IMR-90 (cell line): ENCODE measurements around the gene PERM1. TPM values are rescaled to one million over a fixed set of nuclear protein-coding genes. Genes with fewer than 3 reads are reported as not detected.
A peak's percentile ranks its signal among the peaks of the same experiment; 100 is the strongest.

Experiments
- ATAC-seq: fragments of 200-7000 bp; cut with Tn5 transposase; 2 replicates; pipeline ENCODE4 v1.9.1; 2020; ENCODE audit warnings: low read depth, mild to moderate bottlenecking, moderate library complexity
- BruUV-seq: library from RNA; stranded (reverse); fragments of 400-500 nt; replicated peaks from 2 replicates; lab custom pipeline; 2021; lab: Mats Ljungman, UMichigan
- CTCF ChIA-PET: fragments of 300-600 bp; formaldehyde crosslinking; extraction: SDS; loops from one replicate; lab custom pipeline; 2021; ENCODE audit warnings: antibody characterized with exemption; lab: Yijun Ruan, JAX
- POLR2A ChIA-PET: fragments of 300-600 bp; sonication (Branson Sonifier 250); formaldehyde crosslinking; loops from one replicate; lab custom pipeline; 2022; ENCODE audit warnings: antibody characterized with exemption; ENCODE audit not compliant: unreplicated experiment; lab: Charles Lee
- DNase-seq: peaks from one replicate; pipeline ENCODE4 v3.0.0; 2013
- H2AFZ ChIP-seq: replicated peaks from 2 replicates; pipeline ENCODE3; 2013; ENCODE audit warnings: low read length, mild to moderate bottlenecking; ENCODE audit not compliant: poor library complexity
- H2AK5ac ChIP-seq: 2 replicates; pipeline ENCODE4 v1.6.1; 2013; ENCODE audit warnings: low read depth, low read length, inconsistent platforms
- H2AK9ac ChIP-seq: replicated peaks from 2 replicates; pipeline ENCODE3; 2013; ENCODE audit warnings: mild to moderate bottlenecking, low read depth, low read length, moderate library complexity; ENCODE audit not compliant: poor library complexity
- H2BK120ac ChIP-seq: 2 replicates; pipeline ENCODE4 v1.6.1; 2013; ENCODE audit warnings: low read depth, low read length, inconsistent platforms
- H2BK15ac ChIP-seq: 3 replicates; pipeline ENCODE4 v1.6.1; 2013; ENCODE audit warnings: low read depth, low read length, inconsistent platforms
- H2BK20ac ChIP-seq: 2 replicates; pipeline ENCODE4 v1.6.1; 2013; ENCODE audit warnings: low read depth, mild to moderate bottlenecking, inconsistent platforms, low read length, moderate library complexity
- H2BK5ac ChIP-seq: 2 replicates; pipeline ENCODE4 v1.6.1; 2013; ENCODE audit warnings: mild to moderate bottlenecking, low read depth, low read length, inconsistent platforms; ENCODE audit not compliant: poor library complexity, severe bottlenecking
- H3K14ac ChIP-seq: replicated peaks from 2 replicates; pipeline ENCODE4 v1.6.1; 2013; ENCODE audit warnings: low read depth, low read length, inconsistent platforms
- H3K18ac ChIP-seq: 2 replicates; pipeline ENCODE4 v1.6.1; 2013; ENCODE audit warnings: low read depth, low read length, control low read depth
- H3K23ac ChIP-seq: 2 replicates; pipeline ENCODE4 v1.6.1; 2013; ENCODE audit warnings: low read depth, low read length, inconsistent platforms
- H3K27ac ChIP-seq: 2 replicates; pipeline ENCODE4 v1.5.1; 2013; ENCODE audit warnings: mild to moderate bottlenecking, control low read depth, low read length; ENCODE audit not compliant: insufficient read depth
- H3K27me3 ChIP-seq: 2 replicates; pipeline ENCODE4 v1.6.1; 2013; ENCODE audit warnings: low read length; ENCODE audit not compliant: control insufficient read depth, insufficient read depth
- H3K36me3 ChIP-seq: 2 replicates; pipeline ENCODE4 v1.6.1; 2013; ENCODE audit warnings: low read length, mixed read lengths; ENCODE audit not compliant: control insufficient read depth, insufficient read depth
- H3K4ac ChIP-seq: 2 replicates; pipeline ENCODE4 v1.6.1; 2013; ENCODE audit warnings: low read depth, low read length, inconsistent platforms
- H3K4me1 ChIP-seq: 2 replicates; pipeline ENCODE4 v1.6.1; 2013; ENCODE audit warnings: low read length, mixed read lengths; ENCODE audit not compliant: control insufficient read depth, insufficient read depth
- H3K4me2 ChIP-seq: 2 replicates; pipeline ENCODE4 v1.6.1; 2013; ENCODE audit warnings: low read depth, mild to moderate bottlenecking, control low read depth, low read length, moderate library complexity
- H3K4me3 ChIP-seq: 2 replicates; pipeline ENCODE4 v1.5.1; 2013; ENCODE audit warnings: low read depth, mild to moderate bottlenecking, control low read depth, low read length, moderate library complexity; ENCODE audit not compliant: insufficient read depth
- H3K56ac ChIP-seq: 2 replicates; pipeline ENCODE4 v1.6.1; 2013; ENCODE audit warnings: low read length, inconsistent platforms; ENCODE audit not compliant: insufficient read depth; ENCODE audit errors: extremely low read depth
- H3K79me1 ChIP-seq, 2 experiments: 2 replicates each; pipeline ENCODE4 v1.6.1; 2013; ENCODE audit warnings: low read length in 2 of 2, inconsistent platforms in 1 of 2, low read depth in 1 of 2
- H3K9ac ChIP-seq: 2 replicates; pipeline ENCODE4 v1.6.1; 2013; ENCODE audit warnings: low read depth, low read length, control low read depth
- H3K9me1 ChIP-seq: 2 replicates; pipeline ENCODE4 v1.6.1; 2013; ENCODE audit warnings: low read length, inconsistent platforms; ENCODE audit not compliant: insufficient read depth
- H3K9me3 ChIP-seq: 2 replicates; pipeline ENCODE4 v1.6.1; 2013; ENCODE audit warnings: low read length; ENCODE audit not compliant: control insufficient read depth, insufficient read depth
- H4K20me1 ChIP-seq: 2 replicates; pipeline ENCODE4 v1.6.1; 2013; ENCODE audit warnings: low read length, inconsistent platforms; ENCODE audit not compliant: insufficient read depth
- H4K5ac ChIP-seq: 2 replicates; pipeline ENCODE4 v1.6.1; 2013; ENCODE audit warnings: mild to moderate bottlenecking, low read depth, low read length, control low read depth
- H4K8ac ChIP-seq, 2 experiments: 2 replicates each; pipeline ENCODE4 v1.6.1; 2013; ENCODE audit warnings: low read depth in 2 of 2, low read length in 2 of 2, control low read depth in 1 of 2, inconsistent platforms in 1 of 2
- H4K91ac ChIP-seq: 2 replicates; pipeline ENCODE4 v1.6.1; 2013; ENCODE audit warnings: low read depth, low read length, inconsistent platforms; ENCODE audit not compliant: insufficient read depth
- CTCF ChIP-seq: conservative IDR thresholded peaks from 2 replicates; pipeline ENCODE4 v1.5.1; 2012; ENCODE audit warnings: mild to moderate bottlenecking, low read depth, low read length, improper control_type of control experiment
- RAD21 ChIP-seq: IDR thresholded peaks from 2 replicates; pipeline ENCODE4 v1.6.1; 2012; ENCODE audit warnings: low read length, improper control_type of control experiment
- WGBS, 2 experiments: methylation state at CpG; one replicate each; pipeline versions ENCODE4 v1.1.5 to v1.1.7; 2013; ENCODE audit warnings: missing lambda C conversion rate in 2 of 2; ENCODE audit not compliant: insufficient read length in 1 of 2; ENCODE audit errors: extremely low coverage in 2 of 2; 5-methylcytosine and 5-hydroxymethylcytosine counted together
- dilution Hi-C: fragments of 300-500 bp; cut with HindIII; formaldehyde crosslinking; loops from one replicate; pipeline ENCODE4 v1.14.3; 2018; ENCODE audit warnings: low sequenced_read_pairs; ENCODE audit not compliant: unreplicated experiment
- in situ Hi-C: fragments of 300-500 bp; cut with MboI; formaldehyde crosslinking; loops from 3 replicates; pipeline ENCODE4 v1.14.3; 2019; ENCODE audit warnings: low sequenced_read_pairs, inconsistent platforms, mixed read lengths
- intact Hi-C: fragments of 100-400 bp; cut with micrococcal nuclease; formaldehyde crosslinking; loops from 2 replicates; pipeline ENCODE4 v1.10.0; 2022
- microRNA-seq, 2 experiments: library from miRNA; stranded (forward) in 1 of 2; unstranded in 1 of 2; fragments of 10-50 nt in 1 of 2; fragments of <30 nt in 1 of 2; gene quantifications in 1 of 2; microRNA quantifications in 1 of 2; one replicate each; pipeline versions ENCODE3 to v1.1.0; 2013 to 2020; ENCODE audit not compliant: insufficient read depth in 1 of 2, insufficient read length in 1 of 2, unreplicated experiment in 1 of 2
- polyA plus RNA-seq, 3 experiments: library from polyadenylated mRNA; depleted of rRNA; stranded (reverse); fragments of >200 nt; gene quantifications; 2 replicates each; pipeline ENCODE4 v1.2.3, GENCODE V29; 2012; ENCODE audit warnings: low replicate concordance in 1 of 3
- small RNA-seq, 5 experiments: library from RNA; depleted of rRNA; stranded (forward); fragments of <200 nt; gene quantifications; one replicate each; pipeline ENCODE3, GENCODE V24; 2012
- total RNA-seq: library from RNA; depleted of rRNA; stranded (reverse); fragments of >200 nt; gene quantifications from 2 replicates; pipeline ENCODE4 v1.2.3, GENCODE V29; 2012; rRNA removed
- TF ChIP-seq, protein P1 (sequence below): fragments of 150-350 bp; IDR thresholded peaks from 2 replicates; pipeline ENCODE4 v1.6.1; 2016; ENCODE audit warnings: low read depth, mild to moderate bottlenecking, low read length, moderate library complexity, borderline replicate concordance

The PERM1 gene
- total and polyA plus RNA-seq, 2 of the 4 experiments (the other 2 are of a cell fraction): not detected

DNA sequence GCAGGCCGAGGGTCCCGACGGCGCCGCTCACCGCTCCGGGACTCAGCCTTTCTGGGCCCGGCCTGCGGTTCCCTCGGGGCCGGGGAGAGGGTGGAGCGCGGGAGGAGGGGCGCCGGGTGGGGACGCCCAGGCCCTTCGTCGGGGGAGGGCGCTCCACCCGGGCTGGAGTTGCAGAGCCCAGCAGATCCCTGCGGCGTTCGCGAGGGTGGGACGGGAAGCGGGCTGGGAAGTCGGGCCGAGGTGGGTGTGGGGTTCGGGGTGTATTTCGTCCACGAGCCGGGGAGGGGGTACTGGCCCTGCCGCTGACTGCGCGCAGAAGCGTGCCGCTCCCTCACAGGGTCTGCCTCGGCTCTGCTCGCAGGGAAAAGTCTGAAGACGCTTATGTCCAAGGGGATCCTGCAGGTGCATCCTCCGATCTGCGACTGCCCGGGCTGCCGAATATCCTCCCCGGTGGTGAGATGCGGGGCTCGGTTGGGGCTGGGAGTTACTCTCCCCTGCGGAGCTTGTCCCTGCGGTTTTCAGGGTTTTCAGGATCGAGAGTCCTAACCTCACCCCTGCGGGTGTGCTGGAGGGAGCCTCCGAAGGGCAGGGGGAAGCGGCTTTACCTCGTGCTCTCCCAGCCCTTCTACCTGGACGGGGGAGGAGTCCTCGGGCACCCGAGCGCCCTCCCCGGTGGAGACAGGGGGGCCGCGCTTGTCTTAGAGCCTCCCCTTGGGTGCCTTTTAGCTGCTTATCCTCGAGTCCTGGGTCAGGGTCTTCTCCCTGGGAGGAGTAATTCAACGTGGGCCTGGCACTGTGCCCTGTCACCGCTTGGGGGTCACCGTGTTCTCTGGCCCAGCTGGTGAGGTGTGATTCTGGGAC lies 56.1 kb downstream of the PERM1 start:
- CTCF ChIA-PET: no interaction called here
- H2AFZ ChIP-seq: peak overlapping the region; percentile 80
- H4K91ac ChIP-seq: no peak overlapping the region
- H2AK5ac ChIP-seq: no peak overlapping the region; the same call in 1 of the 2 replicates
- peaks cover 4 to 20% of the 10 kb centered on the region in 2 experiments; a peak in 2 of 4 replicates for H3K79me1 ChIP-seq
- H2BK15ac ChIP-seq: no peak overlapping the region
- peak overlapping the region; percentile 37; the same call in 1 of the 2 replicates for H3K9ac ChIP-seq
- intact Hi-C loops (loop anchor here (2.0 kb wide), 1 partner anchor 15 kb away; no protein-coding TSS in a partner anchor), dilution Hi-C loops (no loop called here), in situ Hi-C loops (no loop called here)
- no peak overlapping the region for H3K56ac ChIP-seq
- no peak overlapping the region for H3K14ac ChIP-seq
- TF ChIP-seq CTCF (no peak; the same call in 1 of the 2 replicates), RAD21 (no peak)
- TF ChIP-seq, protein P1, sequence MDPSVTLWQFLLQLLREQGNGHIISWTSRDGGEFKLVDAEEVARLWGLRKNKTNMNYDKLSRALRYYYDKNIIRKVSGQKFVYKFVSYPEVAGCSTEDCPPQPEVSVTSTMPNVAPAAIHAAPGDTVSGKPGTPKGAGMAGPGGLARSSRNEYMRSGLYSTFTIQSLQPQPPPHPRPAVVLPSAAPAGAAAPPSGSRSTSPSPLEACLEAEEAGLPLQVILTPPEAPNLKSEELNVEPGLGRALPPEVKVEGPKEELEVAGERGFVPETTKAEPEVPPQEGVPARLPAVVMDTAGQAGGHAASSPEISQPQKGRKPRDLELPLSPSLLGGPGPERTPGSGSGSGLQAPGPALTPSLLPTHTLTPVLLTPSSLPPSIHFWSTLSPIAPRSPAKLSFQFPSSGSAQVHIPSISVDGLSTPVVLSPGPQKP: no peak
- H3K4ac ChIP-seq: no peak overlapping the region; the same call in 1 of the 2 replicates
- POLR2A ChIA-PET: no interaction called here
- no peak overlapping the region; the same call in 1 of the 2 replicates for H3K27ac ChIP-seq
- H4K8ac ChIP-seq: no peak overlapping the region
- no peak overlapping the region for H2BK20ac ChIP-seq
- H3K18ac ChIP-seq: no peak overlapping the region
- peaks cover 11% of the 10 kb centered on the region for H3K4me1 ChIP-seq
- H3K27me3 ChIP-seq: no peaks in the 10 kb centered on the region
- DNase-seq: peak; percentile 28
- peak overlapping the region; percentile 55 for H2AK9ac ChIP-seq
- no TSS peak for BruUV-seq
- H3K23ac ChIP-seq: no peak overlapping the region
- no peak overlapping the region for H2BK120ac ChIP-seq
- no peak overlapping the region for H2BK5ac ChIP-seq
- H3K9me1 ChIP-seq: peaks cover 5% of the 10 kb centered on the region
- H4K20me1 ChIP-seq: peaks cover 3% of the 10 kb centered on the region
- no peaks in the 10 kb centered on the region for H3K9me3 ChIP-seq
- peak; percentile 56 for ATAC-seq
- peak overlapping the region; percentile 59 for H3K4me3 ChIP-seq
- no peak overlapping the region for H4K5ac ChIP-seq
- WGBS, 2 experiments: 15% methylated on average over 14 of the region's 65 CpGs; no CpG with 5 or more reads in 1 of the 2 experiments
- peak overlapping the region; percentile 76 for H3K4me2 ChIP-seq
- peaks cover 9% of the 10 kb centered on the region for H3K36me3 ChIP-seq

Small RNA genes lying within 50 kb of the gene (microRNA-seq; reads per million reads assigned to microRNA genes)
- gene AL645608.3 (ENCODE audit: insufficient read depth, insufficient read length): not detected

Small RNA genes lying within 50 kb of the gene (small RNA-seq; reads per million reads assigned to genes)
- gene AL645608.3: 0 reads per million in 5 experiments

Other genes with a start within 250 kb of the PERM1 start
- 5.9 and 6.9 TPM in 2 replicates for gene SAMD11, start 58.2 kb downstream of the PERM1 start, total RNA-seq
- 22.9 and 31.9 TPM in 2 replicates for gene SAMD11, start 58.2 kb downstream of the PERM1 start, polyA plus RNA-seq (2012; rRNA removed)
- gene NOC2L, start 22.8 kb downstream of the PERM1 start, total RNA-seq: 105 and 106 TPM in 2 replicates
- 74.2 and 75.7 TPM in 2 replicates for gene NOC2L, start 22.8 kb downstream of the PERM1 start, polyA plus RNA-seq (2012; rRNA removed)
- 3.4 and 3.6 TPM in 2 replicates for gene KLHL17, start 21.5 kb downstream of the PERM1 start, total RNA-seq
- gene KLHL17, start 21.5 kb downstream of the PERM1 start, polyA plus RNA-seq (2012; rRNA removed): 41.0 and 50.7 TPM in 2 replicates
- gene PLEKHN1, start 15.6 kb downstream of the PERM1 start, total RNA-seq: 0.28 and 0.54 TPM in 2 replicates
- 2.1 and 2.3 TPM in 2 replicates for gene PLEKHN1, start 15.6 kb downstream of the PERM1 start, polyA plus RNA-seq (2012; rRNA removed)
- gene HES4, start 18.0 kb upstream of the PERM1 start, total RNA-seq: 1.4 and 3.1 TPM in 2 replicates
- 11.7 and 18.9 TPM in 2 replicates for gene HES4, start 18.0 kb upstream of the PERM1 start, polyA plus RNA-seq (2012; rRNA removed)
- gene ISG15, start 31.4 kb upstream of the PERM1 start, total RNA-seq: 92.2 and 105 TPM in 2 replicates
- 99.1 and 138 TPM in 2 replicates for gene ISG15, start 31.4 kb upstream of the PERM1 start, polyA plus RNA-seq (2012; rRNA removed)
- gene AGRN, start 38.0 kb upstream of the PERM1 start, total RNA-seq: 8.1 and 11.4 TPM in 2 replicates
- 115 and 124 TPM in 2 replicates for gene AGRN, start 38.0 kb upstream of the PERM1 start, polyA plus RNA-seq (2012; rRNA removed)
- not detected in 2 replicates for gene RNF223, start 92.2 kb upstream of the PERM1 start, total RNA-seq
- not detected in 2 replicates for gene RNF223, start 92.2 kb upstream of the PERM1 start, polyA plus RNA-seq (2012; rRNA removed)
- 2.5 and 2.9 TPM in 2 replicates for gene C1orf159, start 134.0 kb upstream of the PERM1 start, total RNA-seq
- 12.6 and 15.5 TPM in 2 replicates for gene C1orf159, start 134.0 kb upstream of the PERM1 start, polyA plus RNA-seq (2012; rRNA removed)
- gene TTLL10, start 191.8 kb upstream of the PERM1 start, total RNA-seq: not detected in 2 replicates
- not detected in 2 replicates for gene TTLL10, start 191.8 kb upstream of the PERM1 start, polyA plus RNA-seq (2012; rRNA removed)
- gene TNFRSF18, start 224.5 kb upstream of the PERM1 start, total RNA-seq: 0.18 TPM in 1 of 2 replicates, not detected in the other
- 1.0 and 1.2 TPM in 2 replicates for gene TNFRSF18, start 224.5 kb upstream of the PERM1 start, polyA plus RNA-seq (2012; rRNA removed)
- gene TNFRSF4, start 232.1 kb upstream of the PERM1 start, total RNA-seq: not detected in 2 replicates
- gene TNFRSF4, start 232.1 kb upstream of the PERM1 start, polyA plus RNA-seq (2012; rRNA removed): 0.15 and 0.44 TPM in 2 replicates
- gene SDF4, start 249.9 kb upstream of the PERM1 start, total RNA-seq: 57.0 and 69.4 TPM in 2 replicates
- gene SDF4, start 249.9 kb upstream of the PERM1 start, polyA plus RNA-seq (2012; rRNA removed): 250 and 252 TPM in 2 replicates